GM10266 (cell line): ENCODE data around the gene CRPPA.
A peak's percentile ranks its signal among the peaks of the same experiment; 100 is the strongest.

Experiments
- DNase-seq: peaks from one replicate; pipeline ENCODE4 v3.0.0; 2012; ENCODE audit errors: extremely low spot score
- CTCF ChIP-seq: IDR thresholded peaks from 2 replicates; pipeline ENCODE4 v1.5.1; 2012; ENCODE audit warnings: mild to moderate bottlenecking, low read depth; ENCODE audit not compliant: control insufficient read depth, insufficient read depth; ENCODE audit errors: missing control alignments

Gene CRPPA

GRCh38 chr7:16422103-16422435, 731 bp upstream of the CRPPA start:
- DNase-seq: no peak
- TF ChIP-seq CTCF: no peak

- TF ChIP-seq CTCF: no peak
- peak; percentile 83 for DNase-seq
These were observed 547 bp downstream of the CRPPA start for GRCh38 chr7:16420649-16421332.

- TF ChIP-seq CTCF: no peak
- no peak for DNase-seq
These were observed 1.0 kb downstream of the CRPPA start for GRCh38 chr7:16420329-16420648.

- TF ChIP-seq CTCF: no peak
- no peak for DNase-seq
These were observed 1.5 kb downstream of the CRPPA start for GRCh38 chr7:16419859-16420258.

DNA sequence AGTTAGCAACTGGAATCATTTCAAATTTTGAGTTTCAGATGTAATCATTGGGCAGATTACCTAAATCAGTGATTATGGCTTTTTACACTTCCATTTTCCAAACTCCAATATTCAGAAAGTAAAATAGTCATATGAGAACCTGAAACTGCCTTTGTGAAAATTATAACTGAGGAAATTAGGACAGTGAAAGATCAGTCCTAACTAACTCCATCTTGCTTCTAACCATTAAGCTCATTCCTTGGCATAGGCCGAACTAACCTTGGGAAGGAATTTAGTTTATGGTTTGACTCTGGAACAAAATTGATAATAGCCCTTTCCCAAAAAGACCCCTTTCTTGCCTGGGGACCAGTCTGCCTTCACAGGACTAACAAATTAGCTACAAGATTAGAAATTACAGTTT, 2.2 kb downstream of the CRPPA start:
- no peak for DNase-seq
- TF ChIP-seq CTCF: no peak

GRCh38 chr7:16417906-16418305, 3.4 kb downstream of the CRPPA start:
- no peak for DNase-seq
- TF ChIP-seq CTCF: no peak

- DNase-seq: no peak
- TF ChIP-seq CTCF: no peak
These were observed 4.8 kb downstream of the CRPPA start for GRCh38 chr7:16416289-16417282.
